ENCODE data around the gene SEC14L5.
"Not testable (repeated sequence)": the region's sequence is repeated elsewhere in the genome, so short reads cannot be mapped to it uniquely, and the experiment has no call there.

SEC14L5 gene

DNA sequence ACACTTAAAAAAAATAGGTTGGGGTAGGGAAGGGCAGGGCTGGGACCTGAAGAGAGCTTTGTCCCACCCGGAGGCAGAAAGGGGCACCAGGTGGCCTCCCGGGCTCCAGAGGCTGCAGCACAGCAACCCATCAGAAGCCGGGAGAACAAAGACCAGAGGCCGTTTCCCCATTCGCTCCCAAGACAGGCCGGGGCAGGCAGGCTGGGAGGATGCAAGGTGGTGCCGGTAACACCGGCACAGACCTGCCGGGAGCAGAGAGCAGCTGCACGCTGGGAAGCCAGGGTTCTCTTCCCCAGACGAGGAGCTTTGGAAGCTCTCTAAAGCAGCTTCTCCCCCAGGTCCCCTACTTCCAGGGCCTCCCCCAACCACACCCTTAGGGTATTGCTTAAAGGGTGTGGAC lies 26.7 kb upstream of the SEC14L5 start:
- DNase-seq (ENCODE audit: low spot score) = no peak

DNA sequence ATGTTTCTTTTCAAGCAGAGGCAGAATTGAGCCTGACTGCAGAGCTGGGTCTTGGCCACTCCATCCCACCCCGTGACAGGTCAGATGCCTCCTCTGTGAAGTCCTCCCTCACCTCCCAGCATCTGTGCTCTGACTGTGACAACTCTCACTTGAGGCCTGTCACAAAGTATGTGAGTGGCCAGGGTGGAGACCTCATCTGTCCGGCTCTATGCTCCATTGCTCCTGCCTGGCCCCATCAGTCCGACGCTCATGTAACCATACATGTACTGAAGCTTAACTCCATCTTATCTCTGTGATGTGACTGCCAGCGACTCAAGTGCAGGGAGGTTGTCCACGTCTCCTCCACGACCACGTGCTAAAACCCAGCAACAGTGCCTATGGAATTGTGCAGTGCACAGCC lies 24.7 kb upstream of the SEC14L5 start:
- DNase-seq (ENCODE audit: low spot score) = no peak

DNA sequence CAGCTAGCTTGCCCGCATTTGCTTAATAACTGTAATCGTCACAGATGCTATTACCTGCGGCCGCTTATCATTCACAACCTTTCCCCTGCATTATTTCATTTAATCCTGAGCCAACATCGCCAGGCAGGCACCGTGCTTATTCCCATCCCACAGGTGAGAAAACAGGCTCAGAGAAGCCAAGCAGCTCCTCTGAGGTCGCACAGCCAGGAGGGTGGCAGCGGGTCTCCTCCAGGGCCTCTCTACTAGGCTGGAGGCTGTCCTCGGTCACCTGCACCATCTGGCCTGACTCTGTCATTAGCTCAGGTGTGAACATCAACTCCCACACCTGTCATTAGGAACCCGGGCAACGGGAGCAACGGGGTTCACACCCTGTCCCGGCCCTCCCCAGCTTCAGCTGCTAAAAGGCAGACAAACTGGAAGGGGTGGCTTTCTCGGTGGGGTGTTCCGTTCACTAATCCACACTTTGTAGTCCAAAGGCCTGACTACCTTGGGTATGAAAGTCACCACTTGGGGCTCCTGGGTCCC lies 24.2 kb upstream of the SEC14L5 start:
- no peak for DNase-seq (ENCODE audit: low spot score)

DNA sequence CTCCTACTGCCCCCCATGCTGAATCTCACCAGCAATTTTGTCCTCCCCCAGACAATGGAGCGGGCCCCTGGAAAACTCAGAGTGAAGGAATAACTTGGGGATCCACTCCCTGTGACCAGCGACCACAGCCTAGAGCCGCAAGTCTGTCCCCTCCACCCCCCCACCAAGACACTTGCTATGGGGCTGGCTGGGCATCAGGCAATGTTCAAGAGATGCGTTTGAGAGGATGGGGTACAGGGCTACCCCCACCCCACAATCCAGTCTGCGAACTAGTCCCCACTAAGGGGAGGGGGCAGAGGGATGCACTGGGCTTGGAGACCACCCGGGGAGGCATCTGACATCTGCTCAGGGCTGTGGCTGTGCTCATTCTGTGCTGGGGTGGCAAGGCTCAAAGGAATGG lies 23.5 kb upstream of the SEC14L5 start:
- DNase-seq (ENCODE audit: low spot score) = no peak

DNA sequence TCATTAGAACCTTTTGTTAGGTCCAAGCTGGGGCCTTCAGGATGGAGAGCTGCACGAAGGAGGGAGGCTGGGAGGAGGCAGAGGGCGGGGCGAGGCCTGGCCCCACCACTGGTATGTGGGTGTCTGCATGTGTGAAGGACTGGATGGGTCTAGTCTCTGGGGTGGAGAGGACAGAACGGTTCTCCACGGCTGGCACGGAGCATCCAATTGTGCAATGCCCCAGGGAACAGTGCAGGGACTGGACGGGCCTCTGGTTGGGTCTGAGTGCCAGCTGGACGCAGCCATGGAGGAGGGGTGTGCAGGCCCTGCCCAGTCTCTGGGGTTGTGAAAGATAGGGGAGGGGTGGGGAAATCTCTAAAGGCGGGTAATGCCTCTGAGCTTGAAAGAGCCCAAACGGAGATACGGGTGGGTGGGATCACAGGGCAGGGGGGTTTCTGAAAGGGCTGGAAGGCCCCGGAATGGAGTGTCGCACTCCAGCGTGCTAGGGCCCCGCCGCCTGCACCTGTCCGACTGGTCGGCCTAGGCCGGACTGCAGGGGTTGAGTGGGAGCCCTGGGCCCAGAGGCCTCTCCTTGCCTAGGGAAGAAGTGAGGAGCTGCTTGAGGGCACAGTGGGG lies 22.8 kb upstream of the SEC14L5 start:
- no peak for DNase-seq (ENCODE audit: low spot score)

DNA sequence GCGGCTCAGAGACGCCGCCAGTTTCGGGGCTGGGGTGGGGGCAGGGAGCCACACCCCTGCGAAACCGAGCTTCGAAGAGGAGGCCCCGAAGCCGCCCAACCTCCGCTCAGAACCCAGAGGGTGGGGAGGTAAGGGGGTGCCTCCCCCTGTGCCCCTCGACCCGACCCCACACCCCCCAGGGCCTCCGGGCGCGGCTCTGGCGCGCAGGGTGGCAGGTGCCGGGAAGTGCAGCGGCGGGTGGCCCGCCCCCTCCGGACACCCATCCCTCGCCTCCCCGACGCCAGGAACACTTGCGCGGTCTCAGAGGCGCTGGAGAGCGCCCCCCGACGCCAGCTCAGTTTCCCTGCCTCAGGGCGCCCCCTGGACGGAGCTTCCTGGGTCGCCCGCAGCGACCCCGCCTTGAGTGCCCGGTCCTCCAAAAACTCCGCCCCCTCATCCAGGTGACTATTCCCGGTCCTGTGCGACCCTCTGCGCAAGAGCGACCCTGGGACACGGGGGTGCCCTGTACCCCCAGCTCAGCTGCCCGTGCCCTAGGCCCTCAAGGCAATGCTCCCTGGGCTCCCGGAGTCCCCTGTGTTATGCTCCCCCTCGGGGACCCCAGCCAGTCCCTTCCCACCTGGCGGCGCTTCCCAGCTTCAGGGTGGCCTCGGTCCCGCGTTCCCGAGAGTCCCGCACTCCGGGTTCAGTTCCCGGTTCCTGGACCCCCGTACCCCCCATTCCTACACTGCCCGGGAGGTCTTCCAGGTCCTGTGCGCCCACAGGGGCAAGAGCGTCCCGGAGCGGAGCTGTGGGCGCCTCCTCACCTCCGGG lies 21.7 kb upstream of the SEC14L5 start:
- peak; percentile 45 for DNase-seq (ENCODE audit: low spot score)

DNA sequence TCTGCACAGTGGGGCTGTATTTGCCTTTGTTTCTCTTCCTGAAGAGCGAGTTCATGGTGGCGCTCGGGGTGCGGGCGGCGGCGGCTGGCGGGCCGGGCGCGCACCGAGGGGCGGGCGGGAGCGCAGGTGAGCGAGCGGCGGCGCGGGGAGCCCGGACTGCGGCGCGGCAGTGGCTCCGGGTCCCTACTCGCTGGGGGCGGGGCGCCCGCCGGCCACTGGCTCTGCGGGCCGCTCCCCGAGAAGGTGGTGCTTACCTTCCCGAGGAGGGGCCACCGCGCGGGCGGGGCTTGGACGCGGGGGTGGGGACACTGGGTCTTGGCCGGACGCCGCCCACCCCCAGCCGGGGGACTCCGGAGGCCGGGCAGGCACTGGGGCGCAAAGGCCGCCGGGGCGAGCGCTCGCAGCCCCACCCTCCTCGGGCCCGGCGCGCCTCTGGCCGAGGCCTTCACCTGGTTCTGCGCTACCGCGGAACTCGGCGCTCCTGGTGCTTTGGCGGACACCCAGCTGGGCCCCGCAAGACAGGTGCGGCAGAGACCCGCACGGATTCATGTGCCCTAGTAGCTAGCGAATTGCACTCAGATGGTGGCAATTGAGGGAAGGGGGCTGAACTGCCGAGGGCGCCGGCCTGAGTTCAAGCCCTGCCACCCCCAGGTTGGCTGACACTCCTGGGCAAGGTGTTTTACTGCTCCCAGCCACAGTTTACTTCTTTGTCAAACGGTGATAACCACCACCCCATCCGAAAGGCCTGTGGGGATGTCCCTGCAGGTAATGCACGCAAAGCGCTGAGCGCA lies 20.9 kb upstream of the SEC14L5 start, which contains the start of gene PPL:
PPL (minus strand) TSS at position 158 of the 791 bp plus-strand sequence; CDS start at position 55, 103 bp downstream.
- DNase-seq (ENCODE audit: low spot score) = peak; percentile 82

DNA sequence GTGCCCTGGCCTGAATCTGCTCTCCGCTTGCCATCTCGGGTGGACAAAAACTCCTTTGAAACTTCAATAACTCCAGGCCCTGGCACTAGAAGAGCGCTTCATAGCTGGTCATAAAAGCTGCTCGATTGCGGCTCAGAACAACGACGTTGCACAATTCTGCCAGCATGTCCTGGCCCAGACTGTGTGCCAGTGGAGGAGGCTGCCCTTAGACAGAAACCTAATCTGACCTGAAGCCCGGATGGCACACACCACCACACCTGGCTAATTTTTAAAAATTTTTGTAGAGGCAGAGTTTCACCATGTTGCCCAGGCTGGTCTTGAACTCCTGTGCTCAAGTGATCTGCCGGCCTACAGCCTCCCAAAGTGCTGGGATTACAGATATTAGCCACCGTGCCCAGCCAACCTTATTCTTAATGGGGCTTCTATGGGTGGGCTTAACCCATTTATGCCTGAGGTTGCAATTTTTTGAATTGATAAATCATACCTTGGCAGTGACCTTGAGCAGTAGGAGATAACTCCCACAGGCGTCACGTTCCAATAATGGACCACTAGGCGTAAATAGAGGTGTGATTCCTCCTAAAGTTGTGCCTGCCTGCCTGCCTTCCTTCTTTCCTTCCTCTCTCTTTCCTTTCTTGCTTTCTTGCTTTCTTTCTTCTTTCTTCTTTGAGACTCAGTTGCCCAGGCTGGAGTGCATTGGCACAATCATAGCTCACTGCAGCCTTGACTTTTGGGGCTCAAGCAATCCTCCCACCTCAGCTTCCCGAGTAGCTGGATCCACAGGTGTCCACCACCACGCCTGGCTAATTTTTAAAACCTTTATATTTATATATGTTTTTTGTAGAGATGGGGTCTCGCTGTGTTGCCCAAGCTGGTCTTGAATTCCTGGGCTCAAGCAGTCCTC lies 20.1 kb upstream of the SEC14L5 start:
- no peak for DNase-seq (ENCODE audit: low spot score)

DNA sequence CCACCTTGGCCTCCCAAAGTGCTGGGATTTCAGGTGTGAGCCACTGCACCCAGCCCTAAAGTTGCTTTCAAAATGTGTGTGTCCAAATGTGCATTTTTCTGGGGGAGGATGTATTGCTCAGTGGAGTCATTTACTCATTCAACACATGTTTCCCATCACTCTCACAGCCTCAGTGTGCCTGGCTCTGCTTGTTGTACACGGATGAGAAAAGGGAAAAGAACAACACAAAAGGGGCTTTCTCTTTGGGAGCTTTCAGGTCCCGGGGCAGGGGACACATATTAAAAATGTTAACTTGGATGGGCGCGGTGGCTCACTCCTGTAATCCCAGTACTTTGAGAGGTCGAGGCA lies 19.5 kb upstream of the SEC14L5 start:
- DNase-seq (ENCODE audit: low spot score) = no peak

DNA sequence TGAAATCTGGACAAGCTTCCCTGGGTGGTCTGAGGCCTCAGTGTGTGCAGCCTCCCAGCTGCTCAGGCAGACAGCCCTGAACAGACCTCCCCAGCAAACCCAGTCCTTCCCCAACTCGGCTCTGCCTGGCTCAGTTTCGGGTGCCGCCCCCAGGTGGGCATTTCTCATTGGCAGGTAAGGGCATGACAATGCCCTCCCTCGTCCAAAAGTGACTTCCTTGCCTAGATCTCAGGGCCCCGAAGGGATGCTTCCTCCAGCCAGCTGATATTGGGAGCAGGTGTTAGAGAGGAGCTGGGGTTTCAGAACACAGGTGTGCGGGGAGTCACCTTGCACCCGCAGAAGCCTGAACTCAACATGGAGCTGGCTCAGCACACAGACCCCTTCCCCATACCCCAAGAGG lies 17.4 kb upstream of the SEC14L5 start:
- DNase-seq (ENCODE audit: low spot score) = no peak

DNA sequence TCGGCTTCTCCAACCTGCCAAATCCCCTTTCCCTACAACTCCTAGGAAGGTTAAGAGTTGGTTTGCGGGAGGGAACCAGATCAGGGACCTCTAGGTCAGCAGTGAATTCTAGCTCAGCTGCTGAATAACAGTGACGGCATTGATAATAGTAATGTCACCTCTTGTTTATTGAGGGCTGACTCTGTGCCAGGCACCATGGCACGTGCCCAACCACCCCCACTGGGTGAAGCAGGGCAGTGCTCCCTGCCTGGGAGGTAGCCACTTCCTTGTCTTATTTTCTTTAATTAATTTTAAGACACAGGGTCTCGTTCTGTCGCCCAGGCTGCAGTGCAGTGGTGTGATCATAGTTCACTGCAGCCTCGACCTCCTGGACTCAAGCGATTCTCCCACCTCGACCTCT lies 15.6 kb upstream of the SEC14L5 start:
- no peak for DNase-seq (ENCODE audit: low spot score)

DNA sequence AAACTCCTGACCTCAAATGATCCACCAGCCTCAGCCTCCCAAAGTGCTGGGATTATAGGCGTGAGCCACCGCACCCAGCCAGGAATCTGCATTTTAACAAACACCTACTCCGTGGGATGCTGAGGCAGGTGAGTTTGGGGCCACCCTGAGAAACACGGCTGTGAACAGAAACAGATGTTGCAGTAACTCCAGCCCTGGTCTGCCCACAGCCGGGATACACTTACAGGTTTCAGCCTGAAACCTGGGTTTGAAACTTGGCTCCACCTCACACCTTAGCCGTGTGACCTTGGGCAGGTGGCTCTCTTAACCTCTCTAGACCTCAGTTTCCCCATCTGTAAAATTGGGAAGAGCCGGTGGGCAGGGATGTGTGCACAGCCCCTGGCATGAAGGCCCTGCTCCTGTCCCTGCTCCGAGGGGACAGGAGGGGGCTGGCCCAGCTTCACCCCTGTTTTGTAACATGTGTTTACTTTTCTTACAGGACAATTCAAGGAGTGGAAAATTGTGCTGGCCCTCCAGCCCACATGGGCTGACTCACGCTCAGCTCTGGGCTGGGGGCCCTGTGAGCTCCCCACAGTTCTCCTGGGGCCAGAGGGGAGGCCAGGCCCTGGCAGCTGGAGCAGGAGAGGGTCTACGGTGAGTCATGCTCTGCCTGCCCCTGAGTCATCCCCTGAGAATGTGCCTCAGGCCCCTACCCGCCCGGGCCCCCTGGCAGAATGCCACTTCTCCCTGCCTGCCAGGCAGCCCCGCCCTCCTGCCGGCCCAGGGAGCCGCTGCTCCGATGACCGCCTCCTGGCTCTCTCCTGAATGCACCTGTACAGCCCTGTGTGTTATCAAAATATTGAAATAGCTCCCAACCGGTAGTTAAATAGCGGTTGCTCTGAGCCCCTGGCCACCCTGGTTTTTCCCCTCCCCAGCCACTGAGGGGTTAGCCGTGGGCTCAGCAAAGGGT lies 13.5 kb upstream of the SEC14L5 start:
- peak; percentile 92 for DNase-seq (ENCODE audit: low spot score)

DNA sequence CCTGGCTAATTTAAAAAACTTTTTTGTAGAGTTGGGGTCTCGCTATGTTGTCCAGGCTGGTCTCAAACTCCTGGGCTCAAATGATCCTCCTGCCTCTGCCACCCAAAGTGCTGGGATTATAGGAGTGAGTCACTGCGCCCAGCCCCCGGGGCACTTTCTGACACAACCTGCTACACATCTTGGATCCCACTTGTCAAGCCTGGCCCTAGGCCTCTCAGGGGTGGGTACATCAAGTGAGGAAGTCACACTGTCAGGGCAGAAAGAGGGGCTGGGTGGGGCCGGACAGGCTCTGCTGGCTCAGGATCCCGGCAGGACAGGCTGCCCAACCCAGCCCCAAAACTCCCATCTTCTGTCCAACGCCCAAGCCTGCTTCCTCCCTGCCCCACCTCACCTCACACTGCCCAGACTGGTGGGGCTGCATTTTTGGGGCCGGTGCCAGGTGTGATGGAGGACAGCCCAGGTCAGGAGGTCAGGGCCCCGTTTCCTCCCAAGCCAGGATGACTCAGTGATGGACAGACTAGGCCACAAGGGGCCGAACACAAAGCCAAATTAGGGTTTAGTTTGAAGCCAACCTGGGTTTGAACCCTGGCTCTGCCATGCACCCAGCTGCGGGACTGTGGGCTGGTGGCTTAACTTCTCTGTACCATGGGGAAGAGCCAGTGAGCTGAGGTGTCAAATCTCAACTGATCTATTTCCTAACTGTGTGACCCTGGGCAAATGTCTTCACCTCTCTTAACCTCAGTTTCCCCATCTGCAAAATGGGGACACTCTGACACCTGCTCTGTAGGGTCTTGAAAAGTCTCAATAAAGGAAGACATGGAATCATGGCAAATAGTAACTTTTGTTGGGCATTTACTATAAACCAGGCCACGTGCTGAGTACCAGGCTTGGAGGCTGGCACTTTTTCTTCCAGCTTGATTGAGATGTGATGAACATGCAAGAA lies 12.3 kb upstream of the SEC14L5 start:
- peak; percentile 80 for DNase-seq (ENCODE audit: low spot score)

DNA sequence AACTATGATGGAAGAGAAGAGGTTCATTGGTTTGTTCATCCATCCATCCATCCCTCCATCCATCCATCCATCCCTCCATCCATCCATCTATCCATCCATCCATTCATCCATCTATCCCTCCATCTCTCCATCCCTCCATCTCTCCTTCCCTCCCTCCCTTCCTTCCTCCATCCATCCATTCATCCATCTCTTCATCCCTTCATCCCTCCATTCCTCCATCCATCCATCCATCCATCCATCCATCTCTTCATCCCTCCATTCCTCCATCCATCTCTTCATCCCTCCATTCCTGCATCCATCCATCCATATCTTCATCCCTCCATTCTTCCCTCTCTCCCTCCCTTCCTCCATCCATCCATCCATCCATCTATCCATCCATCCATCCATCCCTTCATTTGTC lies 11.2 kb upstream of the SEC14L5 start:
- no peak for DNase-seq (ENCODE audit: low spot score)

DNA sequence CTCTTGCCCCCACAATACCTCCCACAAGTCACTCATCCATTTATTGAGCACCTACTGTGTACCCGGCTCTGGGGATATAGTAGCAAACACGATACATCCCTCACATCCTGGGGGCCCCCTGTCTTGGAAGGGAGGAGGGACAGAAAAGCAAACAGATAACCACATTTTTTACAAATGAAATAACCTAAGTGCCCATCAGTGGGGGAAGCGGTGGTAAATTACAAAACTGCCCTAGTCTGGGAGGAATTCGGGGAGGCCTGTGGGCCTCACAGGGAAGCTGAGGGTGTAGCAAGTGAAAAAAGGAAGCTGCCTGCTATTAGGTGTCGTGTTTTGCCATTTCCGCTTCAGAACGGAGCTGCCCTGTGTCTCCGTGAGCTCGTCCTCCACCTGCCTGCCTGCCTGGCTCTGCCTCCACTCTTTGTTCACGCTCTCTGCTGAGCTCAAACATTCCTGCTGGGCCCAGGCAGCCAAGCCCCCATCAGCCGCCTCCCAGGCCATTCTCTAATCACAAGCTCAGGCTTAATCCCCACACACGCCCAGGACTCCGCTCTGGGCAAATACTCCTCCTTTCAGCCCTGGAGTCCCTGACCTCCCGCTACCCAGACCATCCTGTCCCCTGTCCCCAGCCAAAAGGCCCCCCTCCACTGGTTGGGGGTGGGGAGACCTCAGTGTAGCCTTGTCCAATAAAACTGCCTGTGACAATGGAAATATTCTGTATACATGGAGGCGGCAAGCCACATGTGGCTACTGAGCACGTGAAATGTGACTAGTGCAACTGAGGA lies 10.2 kb upstream of the SEC14L5 start:
- DNase-seq (ENCODE audit: low spot score) = no peak

DNA sequence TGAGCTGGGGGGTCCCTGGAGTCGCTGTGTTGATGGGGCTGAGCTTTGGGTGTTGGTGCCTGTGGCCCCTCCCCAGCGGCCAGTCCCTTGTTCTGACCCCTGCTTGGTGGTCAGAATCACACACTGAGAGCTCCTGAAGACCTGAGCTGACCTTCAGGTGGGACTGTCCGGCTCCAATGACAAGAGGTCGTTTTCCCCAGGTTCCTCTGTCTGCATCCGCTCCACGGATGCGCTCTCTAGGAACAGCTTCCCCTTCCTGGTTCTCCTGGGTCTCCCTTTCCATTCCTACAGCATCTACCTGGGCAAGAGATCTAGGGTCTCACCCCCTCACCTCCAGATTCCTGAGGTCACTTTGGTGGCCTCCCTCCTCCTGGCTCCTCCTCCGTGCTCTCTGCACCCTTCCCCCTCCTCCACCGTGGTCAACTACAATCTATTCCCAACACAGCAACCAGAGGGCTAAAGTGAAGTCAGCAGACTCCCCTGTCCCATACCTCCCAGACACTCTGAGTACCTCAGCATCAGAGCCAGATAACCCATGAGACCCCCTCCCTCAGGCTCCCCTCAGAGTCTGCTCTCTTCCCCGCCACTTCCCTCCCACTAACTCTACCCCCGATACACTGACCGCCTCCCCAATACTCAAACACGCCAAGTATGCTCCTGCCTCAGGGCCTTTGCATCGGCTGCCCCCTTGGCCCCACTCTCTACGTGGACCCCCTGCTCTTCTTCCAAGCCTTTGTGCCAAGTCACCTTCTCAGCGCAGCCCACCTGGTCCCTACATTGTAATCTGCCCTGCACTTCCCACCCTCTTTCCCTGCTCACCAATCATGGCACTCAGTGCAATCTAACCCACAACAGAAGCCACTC lies 9.0 kb upstream of the SEC14L5 start:
- no peak for DNase-seq (ENCODE audit: low spot score)

DNA sequence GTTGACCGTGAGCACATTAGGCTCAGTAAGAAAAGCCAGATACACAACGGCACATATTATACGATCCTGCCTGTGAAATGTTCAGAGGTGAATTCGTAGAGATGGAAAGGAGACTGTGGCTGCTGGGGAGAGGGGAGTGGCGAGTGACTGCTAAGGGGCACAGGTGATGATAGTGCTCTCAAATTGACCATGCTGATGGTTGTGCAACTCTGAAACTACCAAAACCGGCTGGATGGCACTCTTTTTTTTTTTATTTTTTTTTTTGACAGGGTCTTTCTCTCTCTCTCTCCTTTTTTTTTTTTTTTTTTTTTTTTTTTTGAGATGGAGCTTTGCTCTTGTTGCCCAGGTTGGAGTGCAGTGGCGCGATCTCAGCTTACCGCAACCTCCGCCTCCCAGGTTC lies 8.1 kb upstream of the SEC14L5 start:
- DNase-seq (ENCODE audit: low spot score) = no peak

DNA sequence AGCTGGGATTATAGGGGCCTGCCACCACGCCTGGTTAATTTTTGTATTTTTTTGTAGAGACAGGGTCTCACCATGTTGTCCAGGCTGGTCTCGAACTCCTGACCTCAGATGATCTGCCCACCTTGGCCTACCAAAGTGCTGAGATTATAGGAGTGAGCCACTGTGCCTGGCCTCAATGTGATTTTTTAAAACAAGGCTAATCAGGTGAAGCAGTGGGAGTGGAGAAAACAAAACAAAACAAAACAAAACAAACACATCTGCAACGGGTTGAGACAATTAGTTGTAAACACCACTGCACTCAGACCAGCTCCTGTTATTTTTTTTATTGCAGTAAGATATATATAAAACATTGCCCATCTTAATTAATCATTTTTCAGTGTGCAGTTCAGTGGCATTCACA lies 6.5 kb upstream of the SEC14L5 start:
- not testable (repeated sequence) for DNase-seq (ENCODE audit: low spot score)
